Glutamatergic neuron (in vitro differentiated cells): Measurements from ENCODE around the gene OR5K1. TPM values are rescaled to one million over a fixed set of nuclear protein-coding genes. Genes with fewer than 3 reads are reported as not detected.

Experiments
- DNase-seq: peaks from one replicate; pipeline ENCODE4 v3.0.0; 2022
- H3K27ac Mint-ChIP-seq: one replicate; pipeline ENCODE4 v1.8.0; 2020; ENCODE audit warnings: mild to moderate bottlenecking, mixed read lengths, inconsistent platforms; ENCODE audit not compliant: unreplicated experiment
- H3K27me3 Mint-ChIP-seq: one replicate; pipeline ENCODE4 v1.8.0; 2020; ENCODE audit warnings: mild to moderate bottlenecking, moderate library complexity, mixed read lengths, inconsistent platforms; ENCODE audit not compliant: unreplicated experiment
- H3K36me3 Mint-ChIP-seq: one replicate; pipeline ENCODE4 v1.8.0; 2020; ENCODE audit warnings: mild to moderate bottlenecking, mixed read lengths, inconsistent platforms; ENCODE audit not compliant: unreplicated experiment
- H3K4me1 Mint-ChIP-seq: one replicate; pipeline ENCODE4 v1.8.0; 2020; ENCODE audit warnings: mild to moderate bottlenecking, low read depth, mixed read lengths, inconsistent platforms; ENCODE audit not compliant: unreplicated experiment
- H3K4me3 Mint-ChIP-seq: one replicate; pipeline ENCODE4 v1.8.0; 2020; ENCODE audit warnings: mild to moderate bottlenecking, mixed read lengths, inconsistent platforms; ENCODE audit not compliant: unreplicated experiment
- H3K9me3 Mint-ChIP-seq: one replicate; pipeline ENCODE4 v1.8.0; 2020; ENCODE audit warnings: mild to moderate bottlenecking, moderate library complexity, mixed read lengths, inconsistent platforms; ENCODE audit not compliant: unreplicated experiment
- CTCF ChIP-seq: fragments of 200-600 bp; sonication (generic); IDR thresholded peaks from one replicate; pipeline ENCODE4 v1.5.0; 2021; ENCODE audit not compliant: partially characterized antibody, unreplicated experiment
- total RNA-seq: library from RNA; stranded (reverse); fragmentation: NEBNext Ultra II Directional; extraction: Animal tissue kit (Norgen Biotek cat#: 25700); gene quantifications from one replicate; pipeline ENCODE4 v1.2.1, GENCODE V29; 2021; ENCODE audit not compliant: unreplicated experiment

The OR5K1 gene
- total RNA-seq, 1 donor from 2014 or later, result not detected

- Mint-ChIP-seq H3K4me3 (no peak overlapping the region), H3K27me3 (no peaks in the 10 kb centered on the region), H3K36me3 (no peaks in the 10 kb centered on the region), H3K27ac (no peak overlapping the region), H3K9me3 (peaks cover 3% of the 10 kb centered on the region), H3K4me1 (no peaks in the 10 kb centered on the region)
- DNase-seq, result no peak
- TF ChIP-seq CTCF, result no peak
Measured at GRCh38 chr3:98457543-98457942, 5.5 kb upstream of the OR5K1 start.

GRCh38 chr3:98460220-98460619 is 2.8 kb upstream of the OR5K1 start:
- no peak for DNase-seq
- Mint-ChIP-seq H3K4me1 (no peaks in the 10 kb centered on the region), H3K4me3 (no peak overlapping the region), H3K9me3 (peaks cover 3% of the 10 kb centered on the region), H3K27ac (no peak overlapping the region), H3K27me3 (no peaks in the 10 kb centered on the region), H3K36me3 (no peaks in the 10 kb centered on the region)
- TF ChIP-seq CTCF, result no peak

GRCh38 chr3:98482717-98483482 is 19.9 kb downstream of the OR5K1 start:
- DNase-seq, result no peak
- H3K27ac Mint-ChIP-seq, result no peak overlapping the region
- TF ChIP-seq CTCF, result no peak
- H3K9me3 Mint-ChIP-seq, result no peaks in the 10 kb centered on the region
- H3K36me3 Mint-ChIP-seq, result no peaks in the 10 kb centered on the region
- H3K4me3 Mint-ChIP-seq, result no peak overlapping the region
- H3K27me3 Mint-ChIP-seq, result no peaks in the 10 kb centered on the region
- no peaks in the 10 kb centered on the region for H3K4me1 Mint-ChIP-seq

- DNase-seq, result no peak
- Mint-ChIP-seq H3K4me1 (no peaks in the 10 kb centered on the region), H3K9me3 (no peaks in the 10 kb centered on the region), H3K4me3 (no peak overlapping the region), H3K27me3 (no peaks in the 10 kb centered on the region), H3K27ac (no peak overlapping the region), H3K36me3 (no peaks in the 10 kb centered on the region)
- TF ChIP-seq CTCF, result no peak
Measured at GRCh38 chr3:98483626-98484025, 20.6 kb downstream of the OR5K1 start.

- Mint-ChIP-seq H3K4me3 (no peak within 1 kb of the TSS), H3K4me1 (no peaks in the 10 kb centered on the region), H3K27me3 (no peaks in the 10 kb centered on the region), H3K27ac (no peak within 1 kb of the TSS), H3K36me3 (no peaks in the 10 kb centered on the region), H3K9me3 (no peaks in the 10 kb centered on the region)
- no peak for DNase-seq
- TF ChIP-seq CTCF, result no peak
Measured at GRCh38 chr3:98497381-98497780, 34.4 kb downstream of the OR5K1 start, which contains the start of gene OR5K2. OR5K2 (plus strand) TSS chr3:98497681; CDS start chr3:98497681, 0 bp downstream.
